Sciatic nerve (tissue), 2 donors: ENCODE results near the gene MB. TPM values are rescaled to one million over a fixed set of nuclear protein-coding genes. Genes with fewer than 3 reads are reported as not detected.

ENCODE experiments used
- ATAC-seq: fragments of 200-7000 bp; cut with Tn5 transposase; one replicate; pipeline ENCODE4 v1.9.1; 2020; ENCODE audit warnings: mild to moderate bottlenecking, moderate library complexity
- DNase-seq: peaks from one replicate; pipeline ENCODE4 v3.0.0-alpha.2; 2020; ENCODE audit warnings: low spot score
- intact Hi-C: fragments of 100-400 bp; cut with DNase I; formaldehyde crosslinking; loops from one replicate; pipeline ENCODE4 v1.14.2; 2022
- total RNA-seq: library from RNA; stranded (reverse); fragmentation: NEBNext Ultra II Directional; extraction: Animal tissue kit (Norgen Biotek cat#: 25700); gene quantifications from one replicate; pipeline ENCODE4 v1.2.1, GENCODE V29; 2021
- donor health status: DM: no; HTN: no; CAD: no.
- donor health status: DM: no; HTN: no; CAD: no.

Gene MB
- total RNA-seq, 1 donor from 2014 or later = not detected

GRCh38 chr22:35621451-35621850 is 4.3 kb upstream of the MB start:
- no peak for ATAC-seq
- no peak for DNase-seq

GRCh38 chr22:35620624-35621251 is 3.6 kb upstream of the MB start:
- intact Hi-C loops = loop anchor here (10.0 kb wide), 1 partner anchor 304 kb away; no protein-coding TSS in a partner anchor
- peak; percentile 52 for ATAC-seq
- DNase-seq = no peak

More at GRCh38 chr22:35621451-35621850, 4.3 kb upstream of the MB start:
- intact Hi-C loops = loop anchor here (10.0 kb wide), 1 partner anchor 303 kb away; no protein-coding TSS in a partner anchor

- no peak for ATAC-seq
- no peak for DNase-seq
- intact Hi-C loops = loop anchor here (10.0 kb wide), 1 partner anchor 305 kb away; no protein-coding TSS in a partner anchor
These were observed 2.4 kb upstream of the MB start for GRCh38 chr22:35619336-35620094.

- ATAC-seq (no peak), DNase-seq (no peak)
- intact Hi-C loops = no loop called here
These were observed 1.5 kb upstream of the MB start for GRCh38 chr22:35618427-35619223.

- no peak for ATAC-seq
- no peak for DNase-seq
- intact Hi-C loops = no loop called here
These were observed 1.1 kb downstream of the MB start for GRCh38 chr22:35616043-35616442.

GRCh38 chr22:35615156-35615555 is 2.0 kb downstream of the MB start:
- ATAC-seq (no peak), DNase-seq (no peak)
- intact Hi-C loops = no loop called here

- intact Hi-C loops = no loop called here
- ATAC-seq (no peak), DNase-seq (no peak)
These were observed 2.7 kb downstream of the MB start for GRCh38 chr22:35614404-35614803.

- intact Hi-C loops = no loop called here
- no peak for DNase-seq
- no peak for ATAC-seq
These were observed 4.2 kb downstream of the MB start for GRCh38 chr22:35612903-35613302.

- DNase-seq (no peak), ATAC-seq (peak; percentile 22)
- intact Hi-C loops = no loop called here
These were observed 5.1 kb downstream of the MB start for GRCh38 chr22:35611891-35612576.

GRCh38 chr22:35611200-35611890 is 5.8 kb downstream of the MB start:
- intact Hi-C loops = no loop called here
- no peak for DNase-seq
- no peak for ATAC-seq

- intact Hi-C loops = no loop called here
- ATAC-seq (no peak), DNase-seq (no peak)
These were observed 6.4 kb downstream of the MB start for GRCh38 chr22:35610741-35611140.

GRCh38 chr22:35609761-35610160 is 7.4 kb downstream of the MB start:
- ATAC-seq = no peak
- intact Hi-C loops = no loop called here
- DNase-seq = no peak

- DNase-seq (no peak), ATAC-seq (no peak)
- intact Hi-C loops = no loop called here
These were observed 7.9 kb downstream of the MB start for GRCh38 chr22:35609261-35609660.

GRCh38 chr22:35608088-35608487 is 9.0 kb downstream of the MB start:
- intact Hi-C loops = no loop called here
- ATAC-seq (no peak), DNase-seq (no peak)

- DNase-seq (no peak), ATAC-seq (no peak)
- intact Hi-C loops = no loop called here
These were observed 10.2 kb downstream of the MB start for GRCh38 chr22:35606916-35607315.

GRCh38 chr22:35605851-35606481 is 11.2 kb downstream of the MB start:
- no peak for DNase-seq
- ATAC-seq = peak; percentile 21
- intact Hi-C loops = no loop called here

- intact Hi-C loops = no loop called here
- ATAC-seq = no peak
- no peak for DNase-seq
These were observed 11.8 kb downstream of the MB start for GRCh38 chr22:35605369-35605680.

GRCh38 chr22:35604621-35605368 is 12.3 kb downstream of the MB start:
- DNase-seq (no peak), ATAC-seq (no peak)
- intact Hi-C loops = no loop called here
